GM23248 (cell line): ENCODE data around the gene HSPA1A. TPM values are rescaled to one million over a fixed set of nuclear protein-coding genes. Genes with fewer than 3 reads are reported as not detected.
"Not testable (repeated sequence)": the region's sequence is repeated elsewhere in the genome, so short reads cannot be mapped to it uniquely, and the experiment has no call there.

Experiments used
- DNase-seq: peaks from one replicate; pipeline ENCODE4 v3.0.0-alpha.2; 2015
- H2AFZ ChIP-seq: fragments of 200-600 bp; sonication (generic); 2 replicates; pipeline ENCODE4 v1.6.1; 2016; ENCODE audit warnings: antibody characterized with exemption
- H3F3A ChIP-seq: fragments of 200-600 bp; sonication (generic); 2 replicates; pipeline ENCODE4 v1.6.1; 2016; ENCODE audit warnings: mild to moderate bottlenecking, antibody characterized with exemption, mixed run types; ENCODE audit not compliant: insufficient read depth
- H3K27ac ChIP-seq: fragments of 200-600 bp; sonication (generic); 2 replicates; pipeline ENCODE4 v1.5.1; 2016; ENCODE audit warnings: mild to moderate bottlenecking
- H3K27me3 ChIP-seq: fragments of 200-600 bp; sonication (generic); replicated peaks from 2 replicates; pipeline ENCODE4 v1.6.1; 2016; ENCODE audit warnings: mild to moderate bottlenecking; ENCODE audit not compliant: insufficient read depth
- H3K36me3 ChIP-seq: fragments of 200-600 bp; sonication (generic); 2 replicates; pipeline ENCODE4 v1.6.1; 2016; ENCODE audit warnings: low read depth, mild to moderate bottlenecking
- H3K4me1 ChIP-seq: fragments of 200-600 bp; sonication (generic); 2 replicates; pipeline ENCODE4 v1.6.1; 2016; ENCODE audit warnings: mild to moderate bottlenecking; ENCODE audit not compliant: insufficient read depth
- H3K4me2 ChIP-seq: fragments of 200-600 bp; sonication (generic); one replicate; pipeline ENCODE4 v1.6.1; 2016; ENCODE audit warnings: mild to moderate bottlenecking; ENCODE audit not compliant: unreplicated experiment
- H3K4me3 ChIP-seq: fragments of 200-600 bp; sonication (generic); 2 replicates; pipeline ENCODE4 v1.5.1; 2016; ENCODE audit warnings: mild to moderate bottlenecking
- H3K79me2 ChIP-seq: fragments of 200-600 bp; sonication (generic); 2 replicates; pipeline ENCODE4 v1.6.1; 2016; ENCODE audit warnings: mild to moderate bottlenecking; ENCODE audit not compliant: insufficient read depth
- H3K9ac ChIP-seq: fragments of 200-600 bp; sonication (generic); 2 replicates; pipeline ENCODE4 v1.6.1; 2016; ENCODE audit warnings: mild to moderate bottlenecking
- H3K9me2 ChIP-seq: fragments of 200-600 bp; sonication (generic); 2 replicates; pipeline ENCODE4 v1.6.1; 2016; ENCODE audit warnings: mixed run types, mild to moderate bottlenecking, moderate library complexity; ENCODE audit not compliant: insufficient read depth
- H3K9me3 ChIP-seq: fragments of 200-600 bp; sonication (generic); one replicate; pipeline ENCODE4 v1.6.1; 2017; ENCODE audit warnings: low read depth
- H4K20me1 ChIP-seq: fragments of 200-600 bp; sonication (generic); 2 replicates; pipeline ENCODE4 v1.6.0; 2016; ENCODE audit not compliant: insufficient read depth
- EZH2 ChIP-seq: fragments of 200-600 bp; sonication (generic); IDR thresholded peaks from 2 replicates; pipeline ENCODE4 v1.6.1; 2018; ENCODE audit warnings: antibody characterized with exemption, mild to moderate bottlenecking; ENCODE audit not compliant: insufficient read depth, poor library complexity, severe bottlenecking
- EZH2phosphoT487 ChIP-seq: fragments of 200-600 bp; sonication (generic); IDR thresholded peaks from 2 replicates; pipeline ENCODE4 v1.6.1; 2018; ENCODE audit warnings: antibody characterized with exemption, moderate library complexity, mild to moderate bottlenecking, low read depth; ENCODE audit not compliant: insufficient read depth
- WGBS, 2 experiments: methylation state at CpG; one replicate each; pipeline ENCODE4 v1.1.6; 2015 to 2017; ENCODE audit warnings: low lambda C conversion rate in 2 of 2, low coverage in 1 of 2; ENCODE audit errors: missing lambda C conversion rate in 2 of 2; 5-methylcytosine and 5-hydroxymethylcytosine counted together
- in situ Hi-C: fragments of 300-500 bp; cut with MboI; formaldehyde crosslinking; loops from 2 replicates; pipeline ENCODE4 v1.15.0; 2020
- polyA plus RNA-seq: library from polyadenylated mRNA; unstranded; fragments of >200 nt; fragmentation: Nextera tagmentation; extraction: Ambion mirVana; gene quantifications from 2 replicates; pipeline ENCODE4 v1.2.1, GENCODE V29; 2016
- total RNA-seq: library from RNA; depleted of rRNA; stranded (reverse); fragments of >200 nt; shearing (Covaris generic); gene quantifications from 2 replicates; pipeline ENCODE4 v1.2.3, GENCODE V29; 2014

Gene HSPA1A
- total and polyA plus RNA-seq, 2 experiments from 2014 or later, result 67.5 to 107 TPM

- no peak for TF ChIP-seq EZH2phosphoT487
- no peak for TF ChIP-seq EZH2
- peaks cover 45% of the 10 kb centered on the region for H3K79me2 ChIP-seq
- H3K4me3 ChIP-seq, result peak within 1 kb of the TSS; percentile 94
- no peaks in the 10 kb centered on the region for H3K9me2 ChIP-seq
- H3K27me3 ChIP-seq, result no peaks in the 10 kb centered on the region
- peak within 1 kb of the TSS; percentile 92 for H2AFZ ChIP-seq
- H3K36me3 ChIP-seq, result peaks cover 2% of the 10 kb centered on the region; the same call in 1 of the 2 replicates
- peaks cover 23% of the 10 kb centered on the region for H3F3A ChIP-seq
- H3K9ac ChIP-seq, result peak within 1 kb of the TSS; percentile 93
- DNase-seq, result peak; percentile 95
- no peaks in the 10 kb centered on the region for H4K20me1 ChIP-seq
- WGBS, 2 experiments, result 1 to 2% methylated on average over 46 to 56 of the region's 75 CpGs
- peak within 1 kb of the TSS; percentile 89 for H3K4me2 ChIP-seq
- H3K4me1 ChIP-seq, result peaks cover 6% of the 10 kb centered on the region; the same call in 1 of the 2 replicates
- peak within 1 kb of the TSS; percentile 85 for H3K27ac ChIP-seq
- H3K9me3 ChIP-seq, result no peaks in the 10 kb centered on the region
- in situ Hi-C loops, result no loop called here
Measured at GRCh38 chr6:31795616-31796298, 19.6 kb upstream of the HSPA1A start, which contains the start of gene VARS1. Gene VARS1, minus strand, starts transcription at chr6:31795752. Its CDS starts 535 bp downstream, at chr6:31795217.

GRCh38 chr6:31796993-31797385, 18.4 kb upstream of the HSPA1A start:
- Histone ChIP-seq H3K9ac (no peak overlapping the region), H3K36me3 (no peaks in the 10 kb centered on the region; the same call in 1 of the 2 replicates), H3K9me3 (no peaks in the 10 kb centered on the region), H3K27ac (no peak overlapping the region), H4K20me1 (no peaks in the 10 kb centered on the region), H3K4me2 (no peak overlapping the region), H3K27me3 (no peaks in the 10 kb centered on the region), H2AFZ (no peak overlapping the region), H3F3A (peaks cover 23% of the 10 kb centered on the region), H3K4me1 (peaks cover 6% of the 10 kb centered on the region; the same call in 1 of the 2 replicates), H3K79me2 (peaks cover 39% of the 10 kb centered on the region), H3K4me3 (no peak overlapping the region), H3K9me2 (no peaks in the 10 kb centered on the region)
- TF ChIP-seq EZH2phosphoT487 (no peak), EZH2 (no peak)
- in situ Hi-C loops, result no loop called here
- DNase-seq, result no peak
- 79 to 88% methylated on average over 2 of the region's 2 CpGs for WGBS, 2 experiments

- Histone ChIP-seq H3K27me3 (no peaks in the 10 kb centered on the region), H3K9me3 (no peaks in the 10 kb centered on the region), H3K4me3 (no peak overlapping the region), H3K36me3 (no peaks in the 10 kb centered on the region; the same call in 1 of the 2 replicates), H3K9ac (no peak overlapping the region), H3K27ac (no peak overlapping the region), H3F3A (peaks cover 23% of the 10 kb centered on the region), H3K4me1 (peaks cover 6% of the 10 kb centered on the region; the same call in 1 of the 2 replicates), H3K4me2 (no peak overlapping the region), H3K9me2 (no peaks in the 10 kb centered on the region), H2AFZ (no peak overlapping the region), H4K20me1 (no peaks in the 10 kb centered on the region), H3K79me2 (peaks cover 34% of the 10 kb centered on the region)
- WGBS, 2 experiments, result 65 to 68% methylated on average over 5 of the region's 5 CpGs
- in situ Hi-C loops, result no loop called here
- DNase-seq, result no peak
- no peak for TF ChIP-seq EZH2phosphoT487
- no peak for TF ChIP-seq EZH2
Measured at GRCh38 chr6:31797588-31797987, 17.8 kb upstream of the HSPA1A start.

GRCh38 chr6:31799781-31800180, 15.6 kb upstream of the HSPA1A start:
- TF ChIP-seq EZH2 (no peak), EZH2phosphoT487 (no peak)
- no peaks in the 10 kb centered on the region for H3K27me3 ChIP-seq
- in situ Hi-C loops, result no loop called here
- H3K9me3 ChIP-seq, result no peaks in the 10 kb centered on the region
- H3K4me1 ChIP-seq, result no peaks in the 10 kb centered on the region
- H4K20me1 ChIP-seq, result no peaks in the 10 kb centered on the region
- 0 out of 2 replicates have a peak overlapping the region, but pooled peaks have one; percentile 2 for H3K27ac ChIP-seq
- H3K4me3 ChIP-seq, result no peak overlapping the region
- 56 to 63% methylated on average over 12 of the region's 12 CpGs for WGBS, 2 experiments
- peak; percentile 49 for DNase-seq
- no peaks in the 10 kb centered on the region; the same call in 1 of the 2 replicates for H3K36me3 ChIP-seq
- H3K9me2 ChIP-seq, result no peaks in the 10 kb centered on the region
- H3F3A ChIP-seq, result peaks cover 19% of the 10 kb centered on the region
- H3K79me2 ChIP-seq, result peaks cover 21% of the 10 kb centered on the region
- H2AFZ ChIP-seq, result no peak overlapping the region
- no peak overlapping the region for H3K4me2 ChIP-seq
- no peak overlapping the region for H3K9ac ChIP-seq

- H3K27me3 ChIP-seq, H3K36me3 ChIP-seq, H4K20me1 ChIP-seq, H3K4me1 ChIP-seq, in situ Hi-C loops, H3K27ac ChIP-seq, H2AFZ ChIP-seq, H3K9ac ChIP-seq, H3K4me2 ChIP-seq, DNase-seq, H3K4me3 ChIP-seq, H3K9me3 ChIP-seq, H3K9me2 ChIP-seq: not testable (repeated sequence)
- H3F3A ChIP-seq, result peaks cover 16% of the 10 kb centered on the region
- H3K79me2 ChIP-seq, result peaks cover 29% of the 10 kb centered on the region
- 87 to 92% methylated on average over 8 of the region's 8 CpGs for WGBS, 2 experiments
Measured at GRCh38 chr6:31801031-31801927, 14.1 kb upstream of the HSPA1A start.
